GM21723 (cell line): ENCODE measurements around the gene ITGB5.
"Not testable (repeated sequence)": the region's sequence is repeated elsewhere in the genome, so short reads cannot be mapped to it uniquely, and the experiment has no call there.

ENCODE experiments used
- ATAC-seq: cut with Tn5 transposase; IDR thresholded peaks from one replicate; pipeline ENCODE4 v1.9.1; 2021; ENCODE audit warnings: mild to moderate bottlenecking, moderate library complexity; ENCODE audit not compliant: unreplicated experiment

Gene ITGB5

GRCh38 chr3:124839896-124840295, 47.3 kb downstream of the ITGB5 start:
- no peak for ATAC-seq

- ATAC-seq = no peak
These were observed 48.2 kb downstream of the ITGB5 start for GRCh38 chr3:124838963-124839362.

GRCh38 chr3:124837730-124838186, 49.4 kb downstream of the ITGB5 start:
- ATAC-seq = no peak

DNA sequence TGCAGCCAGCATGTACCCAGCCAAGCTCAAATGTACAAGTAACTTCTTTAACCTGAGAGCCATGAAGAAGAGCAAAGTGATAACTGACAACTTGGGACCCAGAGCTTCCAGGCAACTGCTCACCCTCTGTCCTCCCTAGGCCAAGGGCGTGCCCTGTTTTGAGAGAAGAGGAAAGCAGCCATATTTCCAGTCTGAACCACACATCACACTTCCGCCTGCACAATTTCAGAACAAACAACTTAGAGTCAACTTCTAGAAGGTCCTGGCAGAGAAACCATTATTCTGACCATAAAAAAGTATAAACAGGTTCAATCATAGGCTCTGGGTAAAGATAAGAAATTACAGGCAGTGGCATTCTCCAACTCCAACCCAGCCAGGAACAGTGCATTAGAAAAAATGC, 50.1 kb downstream of the ITGB5 start:
- no peak for ATAC-seq

DNA sequence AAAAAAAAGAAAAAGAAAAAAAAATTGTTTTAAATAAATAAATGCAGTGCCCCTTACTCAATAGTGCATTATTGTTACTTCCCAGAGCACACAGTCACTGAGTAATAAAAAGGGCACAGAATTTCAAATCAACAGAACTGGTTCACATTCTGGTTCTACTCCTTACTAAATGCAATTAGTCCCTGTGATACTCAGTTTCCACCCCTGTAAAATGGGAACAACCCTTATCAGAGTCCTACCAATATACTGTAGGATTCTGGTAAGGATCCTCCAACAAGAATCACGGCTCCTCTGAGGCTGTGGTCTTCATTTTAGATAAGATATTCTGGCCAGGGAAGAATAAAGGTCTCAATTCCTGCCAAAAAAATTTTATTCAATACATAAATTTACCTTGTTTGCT, 50.7 kb downstream of the ITGB5 start:
- no peak for ATAC-seq

GRCh38 chr3:124834723-124835718, 52.1 kb downstream of the ITGB5 start:
- ATAC-seq = peak; percentile 97

- no peak for ATAC-seq
These were observed 53.3 kb downstream of the ITGB5 start for GRCh38 chr3:124833710-124834332.

DNA sequence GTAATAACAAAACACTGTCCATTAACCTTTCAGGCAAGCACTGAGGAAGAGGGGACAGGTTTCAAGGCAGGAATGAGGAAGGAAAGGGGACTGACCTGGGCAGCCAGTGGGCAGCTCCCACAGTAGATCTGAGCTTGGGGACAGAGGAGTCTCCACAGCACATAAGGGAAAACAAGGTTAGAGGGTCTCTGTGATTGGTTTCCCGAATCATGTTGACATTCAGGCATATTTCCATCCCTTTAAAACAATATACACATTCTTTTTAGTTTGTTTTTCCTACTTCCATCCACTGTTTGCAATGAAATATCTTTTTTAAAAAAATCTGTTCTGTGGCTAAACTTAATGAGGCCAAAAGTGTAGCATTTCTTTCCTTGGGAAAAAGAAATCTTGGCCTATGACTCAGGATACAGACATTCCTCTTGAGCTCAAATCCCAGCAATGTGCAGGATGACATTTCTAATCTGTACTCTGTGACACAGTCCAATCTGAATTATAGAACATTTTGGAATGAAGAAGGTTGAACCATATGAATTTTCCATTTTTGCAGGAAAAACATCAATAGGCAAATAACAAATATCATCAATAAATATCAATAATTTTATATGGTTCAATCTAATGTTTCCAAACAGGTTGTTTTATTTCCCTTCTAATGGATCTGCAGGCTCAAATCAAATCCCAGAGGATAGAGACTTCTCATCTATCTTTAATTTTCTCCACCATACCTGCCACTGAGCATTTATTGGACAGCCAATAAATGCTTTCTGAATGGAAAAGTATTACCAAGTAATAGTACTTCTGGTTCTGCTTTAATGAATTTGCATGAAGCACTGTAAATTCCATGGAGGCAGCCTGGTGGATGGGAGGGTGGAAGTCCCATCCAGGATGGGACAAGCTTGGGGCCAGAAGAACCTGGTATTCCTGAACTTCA, 54.1 kb downstream of the ITGB5 start:
- ATAC-seq = no peak

DNA sequence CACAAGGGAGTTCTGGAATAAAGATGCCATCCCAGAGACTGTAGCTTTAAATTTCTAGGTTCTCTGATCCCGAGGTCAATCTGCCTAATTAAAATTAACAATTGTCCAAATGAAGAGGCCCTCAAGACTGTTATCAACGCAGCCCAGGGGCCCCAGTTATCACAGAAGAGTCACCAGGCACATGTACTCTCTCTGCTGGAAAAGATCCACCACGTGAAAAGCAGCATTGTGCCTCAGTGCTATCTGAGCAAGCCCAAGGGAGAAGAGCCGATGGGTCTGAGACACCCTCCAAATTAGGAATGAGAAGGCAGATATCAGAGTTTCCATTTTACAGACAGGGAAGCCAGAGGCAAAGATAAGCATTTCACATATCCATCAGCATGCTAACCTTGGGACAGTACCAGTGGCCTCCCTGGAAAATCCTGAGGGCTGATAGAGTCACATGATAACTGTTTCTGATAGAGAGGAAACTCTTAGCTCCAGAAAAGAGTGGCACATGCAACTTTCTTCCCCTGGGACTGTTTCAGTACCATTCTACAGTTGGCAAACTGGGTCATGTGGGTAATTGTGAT, 55.5 kb downstream of the ITGB5 start:
- ATAC-seq = no peak

GRCh38 chr3:124829819-124830554, 57.2 kb downstream of the ITGB5 start:
- ATAC-seq = no peak

GRCh38 chr3:124829178-124829818, 57.9 kb downstream of the ITGB5 start:
- ATAC-seq = no peak

DNA sequence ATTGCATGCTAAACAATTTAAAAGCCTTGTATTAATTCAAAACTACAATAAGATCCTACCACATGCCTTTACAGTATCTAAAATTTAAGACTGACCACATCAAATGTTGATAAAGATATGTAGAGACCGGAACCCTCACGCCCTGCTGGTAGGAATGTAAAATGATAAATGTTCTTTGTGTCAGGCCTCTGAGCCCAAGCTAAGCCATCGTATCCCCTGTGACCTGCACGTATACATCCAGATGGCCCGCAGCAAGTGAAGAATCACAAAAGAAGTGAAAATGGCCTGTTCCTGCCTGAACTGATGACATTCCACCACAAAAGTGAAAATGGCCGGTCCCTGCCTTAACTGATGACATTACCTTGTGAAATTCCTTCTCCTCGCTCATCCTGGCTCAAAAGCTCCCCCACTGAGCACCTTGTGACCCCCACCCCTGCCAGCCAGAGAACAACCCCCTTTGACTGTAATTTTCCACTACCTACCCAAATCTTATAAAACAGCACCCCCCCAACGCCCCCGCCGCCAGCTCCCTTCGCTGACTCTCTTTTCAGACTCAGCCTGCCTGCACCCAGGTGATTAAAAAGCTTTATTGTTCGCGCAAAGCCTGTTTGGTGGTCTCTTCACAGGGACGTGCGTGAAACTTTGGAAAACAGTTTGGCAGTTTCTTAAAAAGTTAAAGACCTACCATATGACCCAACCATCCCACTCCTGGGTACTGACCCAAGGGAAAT, 59.5 kb downstream of the ITGB5 start:
- not testable (repeated sequence) for ATAC-seq

GRCh38 chr3:124826703-124827102, 60.5 kb downstream of the ITGB5 start:
- no peak for ATAC-seq

- no peak for ATAC-seq
These were observed 62.8 kb downstream of the ITGB5 start for GRCh38 chr3:124824286-124824915.

DNA sequence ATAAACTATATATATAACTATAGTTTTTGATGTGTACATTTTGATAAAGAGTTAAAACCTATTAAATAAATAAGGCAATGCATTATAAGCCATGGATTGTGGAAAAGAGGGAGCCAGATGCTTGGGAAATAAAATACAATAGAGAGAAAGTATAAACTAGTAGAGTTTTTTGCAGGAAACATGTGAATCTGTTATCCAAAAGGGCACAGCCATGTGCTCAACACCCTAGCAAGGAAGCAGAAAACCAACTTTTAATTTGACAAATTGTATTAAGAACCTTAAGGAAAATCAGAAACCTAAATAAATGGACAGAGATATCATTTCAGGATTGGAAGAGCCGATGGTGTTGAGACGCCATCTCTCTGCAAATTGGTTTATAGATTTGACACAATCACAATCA, 63.5 kb downstream of the ITGB5 start:
- ATAC-seq = no peak

- ATAC-seq = no peak
These were observed 64.0 kb downstream of the ITGB5 start for GRCh38 chr3:124823206-124823605.

GRCh38 chr3:124821356-124821755, 65.8 kb downstream of the ITGB5 start:
- ATAC-seq = no peak

DNA sequence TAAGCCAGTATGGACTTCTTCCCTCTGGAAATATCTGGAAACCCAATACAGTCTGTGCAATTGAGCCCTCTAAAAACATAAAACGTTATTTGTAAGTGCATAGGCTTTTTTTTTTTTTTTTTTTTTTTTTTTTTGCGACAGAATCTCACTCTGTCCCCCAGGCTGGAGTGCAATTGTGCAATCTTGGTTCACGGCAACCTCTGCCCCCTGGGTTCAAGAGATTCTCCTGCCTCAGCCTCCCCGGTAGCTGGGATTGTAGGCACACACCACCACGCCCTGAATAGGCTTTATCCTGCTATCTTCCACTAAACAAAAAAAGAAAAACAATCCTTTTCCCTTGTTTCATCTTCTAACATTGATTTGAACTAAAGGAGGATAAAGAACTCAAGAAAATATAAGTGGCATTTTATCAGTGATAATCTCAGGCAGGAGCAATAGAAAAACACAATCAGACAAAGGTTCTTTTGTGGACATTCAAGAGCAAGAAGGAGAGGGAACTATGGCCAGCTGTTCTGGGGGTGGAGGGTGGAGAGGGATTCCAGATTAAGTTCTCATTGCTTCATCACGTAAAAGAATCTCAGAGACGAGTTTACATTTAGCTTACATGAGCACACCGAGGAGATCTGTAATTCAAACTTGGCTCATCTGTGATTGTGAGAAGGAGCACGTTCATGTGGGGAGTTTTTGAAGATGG, 68.6 kb downstream of the ITGB5 start:
- no peak for ATAC-seq
